Panc1 (cell line): ENCODE measurements around the gene SLC2A4RG. TPM values are rescaled to one million over a fixed set of nuclear protein-coding genes. Genes with fewer than 3 reads are reported as not detected.

Experiments
- ATAC-seq: fragments of 200-7000 bp; cut with Tn5 transposase; 2 replicates; pipeline ENCODE4 v1.9.1; 2020; ENCODE audit warnings: mild to moderate bottlenecking, moderate library complexity
- BruUV-seq: library from RNA; stranded (reverse); fragments of 400-500 nt; replicated peaks from 2 replicates; lab custom pipeline; 2021; lab: Mats Ljungman, UMichigan
- CTCF ChIA-PET: fragments of 300-600 bp; sonication (Branson Sonifier 250); formaldehyde crosslinking; loops from one replicate; lab custom pipeline; 2022; ENCODE audit warnings: antibody characterized with exemption; lab: Charles Lee
- POLR2A ChIA-PET: fragments of 300-600 bp; sonication (Branson Sonifier 250); formaldehyde crosslinking; loops from one replicate; lab custom pipeline; 2022; ENCODE audit warnings: antibody characterized with exemption; lab: Charles Lee
- DNase-seq: peaks from one replicate; pipeline ENCODE4 v3.0.0-alpha.2; 2010; ENCODE audit warnings: low read depth, low spot score
- H3K27ac ChIP-seq: 2 replicates; pipeline ENCODE4 v1.5.1; 2011; ENCODE audit warnings: mild to moderate bottlenecking, low read length, inconsistent platforms
- H3K27me3 ChIP-seq: fragments of 200-500 bp; sonication (Bioruptor generic); 2 replicates; pipeline ENCODE4 v1.6.0; 2014; ENCODE audit warnings: low read length, inconsistent platforms; ENCODE audit not compliant: control insufficient read depth, insufficient read depth
- H3K36me3 ChIP-seq: fragments of 200-500 bp; sonication (Bioruptor generic); 2 replicates; pipeline ENCODE4 v1.5.1; 2014; ENCODE audit warnings: inconsistent platforms, mild to moderate bottlenecking, low read length, moderate library complexity; ENCODE audit not compliant: control insufficient read depth, insufficient read depth
- H3K4me1 ChIP-seq: 2 replicates; pipeline ENCODE4 v1.5.1; 2011; ENCODE audit warnings: inconsistent platforms, mild to moderate bottlenecking, low read length, moderate library complexity; ENCODE audit not compliant: control insufficient read depth, insufficient read depth
- H3K4me3 ChIP-seq, 2 experiments: 2 replicates each; pipeline ENCODE4 v1.5.1; 2011 to 2012; ENCODE audit warnings: low read depth in 2 of 2, low read length in 2 of 2, mild to moderate bottlenecking in 2 of 2, inconsistent platforms in 1 of 2, moderate library complexity in 1 of 2
- H3K9me3 ChIP-seq: fragments of 200-500 bp; sonication (Bioruptor generic); 2 replicates; pipeline ENCODE4 v1.5.1; 2014; ENCODE audit warnings: low read depth, mild to moderate bottlenecking, inconsistent platforms, low read length, moderate library complexity; ENCODE audit not compliant: control insufficient read depth, insufficient read depth
- POLR2AphosphoS5 ChIP-seq: IDR thresholded peaks from 2 replicates; pipeline ENCODE4 v1.6.1; 2012; ENCODE audit warnings: mild to moderate bottlenecking, low read depth, low read length, moderate library complexity
- REST ChIP-seq, 2 experiments: IDR thresholded peaks; 2 replicates each; pipeline ENCODE4 v1.6.1; 2011 to 2012; ENCODE audit warnings: low read depth in 2 of 2, control low read depth in 1 of 2, low read length in 1 of 2, mild to moderate bottlenecking in 1 of 2, moderate library complexity in 1 of 2; ENCODE audit not compliant: insufficient read depth in 1 of 2
- SIN3A ChIP-seq: IDR thresholded peaks from 2 replicates; pipeline ENCODE4 v1.6.1; 2012; ENCODE audit warnings: low read depth, mild to moderate bottlenecking, low read length, moderate library complexity, borderline replicate concordance; ENCODE audit not compliant: insufficient read depth
- TCF7L2 ChIP-seq: IDR thresholded peaks from 2 replicates; pipeline ENCODE4 v1.6.1; 2011; ENCODE audit warnings: mild to moderate bottlenecking, low read depth, low read length, inconsistent platforms
- in situ Hi-C: cut with HindIII; loops from 2 replicates; pipeline ENCODE4 v1.10.0; 2016; ENCODE audit warnings: low sequenced_read_pairs, low pct_unique_long_range_greater_than_20kb
- intact Hi-C: fragments of 100-400 bp; cut with micrococcal nuclease; formaldehyde crosslinking; loops from one replicate; pipeline ENCODE4 v1.10.0; 2022; ENCODE audit not compliant: unreplicated experiment
- total RNA-seq: library from RNA; stranded (reverse); gene quantifications from one replicate; pipeline ENCODE4 v1.2.1, GENCODE V29; 2021; ENCODE audit not compliant: unreplicated experiment
- TF ChIP-seq, protein P1 (sequence below): fragments of 450-650 bp; IDR thresholded peaks from 2 replicates; pipeline ENCODE4 v1.5.1; 2017; ENCODE audit warnings: mild to moderate bottlenecking

Gene SLC2A4RG
- total RNA-seq, 1 experiment from 2014 or later: 166 TPM

DNA sequence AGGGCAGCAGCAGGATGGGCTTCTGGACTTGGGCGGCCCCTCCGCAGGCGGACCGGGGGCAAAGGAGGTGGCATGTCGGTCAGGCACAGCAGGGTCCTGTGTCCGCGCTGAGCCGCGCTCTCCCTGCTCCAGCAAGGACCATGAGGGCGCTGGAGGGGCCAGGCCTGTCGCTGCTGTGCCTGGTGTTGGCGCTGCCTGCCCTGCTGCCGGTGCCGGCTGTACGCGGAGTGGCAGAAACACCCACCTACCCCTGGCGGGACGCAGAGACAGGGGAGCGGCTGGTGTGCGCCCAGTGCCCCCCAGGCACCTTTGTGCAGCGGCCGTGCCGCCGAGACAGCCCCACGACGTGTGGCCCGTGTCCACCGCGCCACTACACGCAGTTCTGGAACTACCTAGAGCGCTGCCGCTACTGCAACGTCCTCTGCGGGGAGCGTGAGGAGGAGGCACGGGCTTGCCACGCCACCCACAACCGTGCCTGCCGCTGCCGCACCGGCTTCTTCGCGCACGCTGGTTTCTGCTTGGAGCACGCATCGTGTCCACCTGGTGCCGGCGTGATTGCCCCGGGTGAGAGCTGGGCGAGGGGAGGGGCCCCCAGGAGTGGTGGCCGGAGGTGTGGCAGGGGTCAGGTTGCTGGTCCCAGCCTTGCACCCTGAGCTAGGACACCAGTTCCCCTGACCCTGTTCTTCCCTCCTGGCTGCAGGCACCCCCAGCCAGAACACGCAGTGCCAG lies 42.8 kb upstream of the SLC2A4RG start, which contains the start of gene TNFRSF6B:
TNFRSF6B (plus strand) TSS at position 25 of the 729 bp plus-strand sequence; CDS start at position 141, 116 bp downstream.
- POLR2A ChIA-PET: interaction anchor here (0.6 kb wide), 1 partner anchor 49 kb away, joined by 5 read pairs; no protein-coding TSS in a partner anchor
- TF ChIP-seq, protein P1, sequence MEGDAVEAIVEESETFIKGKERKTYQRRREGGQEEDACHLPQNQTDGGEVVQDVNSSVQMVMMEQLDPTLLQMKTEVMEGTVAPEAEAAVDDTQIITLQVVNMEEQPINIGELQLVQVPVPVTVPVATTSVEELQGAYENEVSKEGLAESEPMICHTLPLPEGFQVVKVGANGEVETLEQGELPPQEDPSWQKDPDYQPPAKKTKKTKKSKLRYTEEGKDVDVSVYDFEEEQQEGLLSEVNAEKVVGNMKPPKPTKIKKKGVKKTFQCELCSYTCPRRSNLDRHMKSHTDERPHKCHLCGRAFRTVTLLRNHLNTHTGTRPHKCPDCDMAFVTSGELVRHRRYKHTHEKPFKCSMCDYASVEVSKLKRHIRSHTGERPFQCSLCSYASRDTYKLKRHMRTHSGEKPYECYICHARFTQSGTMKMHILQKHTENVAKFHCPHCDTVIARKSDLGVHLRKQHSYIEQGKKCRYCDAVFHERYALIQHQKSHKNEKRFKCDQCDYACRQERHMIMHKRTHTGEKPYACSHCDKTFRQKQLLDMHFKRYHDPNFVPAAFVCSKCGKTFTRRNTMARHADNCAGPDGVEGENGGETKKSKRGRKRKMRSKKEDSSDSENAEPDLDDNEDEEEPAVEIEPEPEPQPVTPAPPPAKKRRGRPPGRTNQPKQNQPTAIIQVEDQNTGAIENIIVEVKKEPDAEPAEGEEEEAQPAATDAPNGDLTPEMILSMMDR: no peak
- TF ChIP-seq REST (IDR thresholded peaks at IDR 0.05; ENCODE audit: insufficient read depth in 1 of 2, low read depth in 2 of 2, low read length in 1 of 2) (no peak), TCF7L2 (no peak), SIN3A (no peak), POLR2AphosphoS5 (no peak)
- Histone ChIP-seq H3K27ac (peak within 1 kb of the TSS; percentile 61), H3K36me3 (no peaks in the 10 kb centered on the region), H3K27me3 (no peaks in the 10 kb centered on the region), H3K4me3 (no peak within 1 kb of the TSS), H3K9me3 (no peaks in the 10 kb centered on the region), H3K4me1 (peaks cover 51% of the 10 kb centered on the region)
- intact Hi-C loops (no loop called here), in situ Hi-C loops (no loop called here)
- ATAC-seq (no peak), DNase-seq (no peak)
- no TSS peak for BruUV-seq
- CTCF ChIA-PET: no interaction called here

DNA sequence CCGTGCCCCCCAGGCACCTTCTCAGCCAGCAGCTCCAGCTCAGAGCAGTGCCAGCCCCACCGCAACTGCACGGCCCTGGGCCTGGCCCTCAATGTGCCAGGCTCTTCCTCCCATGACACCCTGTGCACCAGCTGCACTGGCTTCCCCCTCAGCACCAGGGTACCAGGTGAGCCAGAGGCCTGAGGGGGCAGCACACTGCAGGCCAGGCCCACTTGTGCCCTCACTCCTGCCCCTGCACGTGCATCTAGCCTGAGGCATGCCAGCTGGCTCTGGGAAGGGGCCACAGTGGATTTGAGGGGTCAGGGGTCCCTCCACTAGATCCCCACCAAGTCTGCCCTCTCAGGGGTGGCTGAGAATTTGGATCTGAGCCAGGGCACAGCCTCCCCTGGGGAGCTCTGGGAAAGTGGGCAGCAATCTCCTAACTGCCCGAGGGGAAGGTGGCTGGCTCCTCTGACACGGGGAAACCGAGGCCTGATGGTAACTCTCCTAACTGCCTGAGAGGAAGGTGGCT lies 42.2 kb upstream of the SLC2A4RG start:
- H3K4me3 ChIP-seq: no peak overlapping the region
- H3K36me3 ChIP-seq: no peaks in the 10 kb centered on the region
- TF ChIP-seq POLR2AphosphoS5: peak; percentile 38; the same call in 1 of the 2 replicates
- no peak for TF ChIP-seq TCF7L2
- TF ChIP-seq, protein P1: no peak
- TF ChIP-seq SIN3A: no peak
- no peak for TF ChIP-seq REST (IDR thresholded peaks at IDR 0.05; ENCODE audit: insufficient read depth in 1 of 2, low read depth in 2 of 2, low read length in 1 of 2)
- intact Hi-C loops (no loop called here), in situ Hi-C loops (no loop called here)
- H3K9me3 ChIP-seq: no peaks in the 10 kb centered on the region
- ChIA-PET POLR2A (no interaction called here), CTCF (no interaction called here)
- ATAC-seq: no peak
- BruUV-seq: no TSS peak
- no peak for DNase-seq
- H3K27ac ChIP-seq: peak overlapping the region; percentile 61
- no peaks in the 10 kb centered on the region for H3K27me3 ChIP-seq
- peaks cover 55% of the 10 kb centered on the region for H3K4me1 ChIP-seq
